ENCODE measurements around the gene ZNF280A. TPM values are rescaled to one million over a fixed set of nuclear protein-coding genes. Genes with fewer than 3 reads are reported as not detected.

The ZNF280A gene
- total and polyA plus RNA-seq, 9 of the 15 experiments (the other 6 are each of a cell fraction or from before 2014, with no cell fraction given): 19.0 to 40.8 (median 28.6) TPM

DNA sequence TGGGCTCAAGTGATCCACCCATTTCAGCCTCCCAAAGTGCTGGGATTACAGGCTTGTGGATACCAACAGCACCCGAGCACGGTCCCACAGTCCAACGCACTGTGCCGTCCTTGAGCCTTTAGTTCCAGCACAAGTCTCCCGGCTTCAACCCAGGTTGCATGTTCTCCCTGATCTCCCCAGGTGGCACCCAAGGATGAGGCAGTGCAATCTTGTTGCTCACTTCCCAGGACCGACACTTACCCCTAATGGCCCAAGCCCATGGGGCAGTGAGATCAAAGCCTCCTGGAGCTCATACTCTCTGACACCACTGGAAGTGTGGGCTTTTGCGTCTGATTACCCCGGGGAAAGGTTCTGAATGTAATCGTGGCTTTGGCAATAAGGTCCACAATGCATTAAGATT, 35.5 kb upstream of the ZNF280A start (continued):
- peak; percentile 34; the same call in 1 of the 2 replicates for TF ChIP-seq HMGXB4 (CRISPR knock-in tag; IDR thresholded peaks at IDR 0.05)

GRCh38 chr22:22554587-22555284, 34.7 kb upstream of the ZNF280A start:
- Histone ChIP-seq H3K9ac (ENCODE audit: insufficient read depth in 1 of 2, low read depth in 2 of 2, low read length in 2 of 2) (peak overlapping the region; percentile 57 to 95), H3K4me3 (peak overlapping the region; percentile 0; the same call in 1 of the 2 replicates), H3K4me1 (replicated peaks in 1 of 2; ENCODE audit: control insufficient read depth in 2 of 2, insufficient read depth in 2 of 2, low read length in 2 of 2) (peaks cover 52 to 56% of the 10 kb centered on the region in 2 experiments), H3K79me2 (ENCODE audit: control insufficient read depth, insufficient read depth, low read length) (peaks cover 84% of the 10 kb centered on the region), H3K27ac (ENCODE audit: extremely low read depth, low read depth, low read length) (peak overlapping the region; percentile 38), H3K36me3 (ENCODE audit: control insufficient read depth, insufficient read depth, low read length) (peaks cover 76% of the 10 kb centered on the region), H2AFZ (ENCODE audit: low read depth, low read length) (no peak overlapping the region), H4K20me1 (replicated peaks; ENCODE audit: control insufficient read depth, insufficient read depth, low read length) (peaks cover 66% of the 10 kb centered on the region), H3K4me2 (ENCODE audit: insufficient read depth, low read length) (peak overlapping the region; percentile 67), H3K27me3 (ENCODE audit: control insufficient read depth in 2 of 2, insufficient read depth in 2 of 2, low read length in 2 of 2) (no peaks in the 10 kb centered on the region), H3K9me3 (replicated peaks; ENCODE audit: control insufficient read depth, insufficient read depth, low read depth, low read length) (no peaks in the 10 kb centered on the region), H3K9me1 (ENCODE audit: control insufficient read depth, insufficient read depth, low read length) (peaks cover 52% of the 10 kb centered on the region)
- FAIRE-seq: no peak
- no TSS peak for BruUV-seq (replicated peaks)
- in situ Hi-C loops (cut with MboI): no loop called here
- intact Hi-C loops (cut with micrococcal nuclease): loop anchor here (5.0 to 10.0 kb wide), 4 partner anchors 77 to 920 kb away; partner anchors contain the start of genes CCDC116, MAPK1 and YDJC
- ATAC-seq: no peak
- TF ChIP-seq HMGXB4 (CRISPR knock-in tag; IDR thresholded peaks at IDR 0.05): 0 out of 2 replicates have a peak, but pooled peaks have one; percentile 19
- TF ChIP-seq CREB1 (IDR thresholded peaks at IDR 0.05): no peak
- no peak for TF ChIP-seq CREB1 (CRISPR knock-in tag; IDR thresholded peaks at IDR 0.05)
- WGBS (ENCODE audit: insufficient coverage, low coverage, missing lambda C conversion rate): 62% methylated on average over 4 of the region's 4 CpGs
- POLR2A ChIA-PET: interaction anchor here (0.5 to 15.3 kb wide), 34 partner anchors 11 to 1069 kb away, joined by 3 to 708 read pairs (median 4); partner anchors contain the start of genes GNAZ, ZNF280A and ZNF280B
- peak in 2 of 4 experiments; percentile 56 to 57 for DNase-seq (ENCODE audit: extremely low read depth in 1 of 4, low spot score in 3 of 4)
- CTCF ChIA-PET (ENCODE audit: low intra/inter-chr PET ratio): no interaction called here

Data from K562 (cell line).